ENCODE measurements around the gene PPIB. TPM values are rescaled to one million over a fixed set of nuclear protein-coding genes. Genes with fewer than 3 reads are reported as not detected.

PPIB gene
- total RNA-seq, 1 donor from 2014 or later, result 634 TPM

- no peak for DNase-seq (ENCODE audit: low read depth in 2 of 2)
Measured at GRCh38 chr15:64158363-64159134, 4.3 kb downstream of the PPIB start.

GRCh38 chr15:64157599-64158125 is 5.2 kb downstream of the PPIB start:
- DNase-seq (ENCODE audit: low read depth in 2 of 2), result no peak

GRCh38 chr15:64156652-64157331 is 6.0 kb downstream of the PPIB start:
- no peak for DNase-seq (ENCODE audit: low read depth in 2 of 2)

- no peak for DNase-seq (ENCODE audit: low read depth in 2 of 2)
Measured at GRCh38 chr15:64155802-64156651, 6.8 kb downstream of the PPIB start.

GRCh38 chr15:64153480-64154367 is 9.1 kb downstream of the PPIB start:
- peak; percentile 63 to 87 for DNase-seq (ENCODE audit: low read depth in 2 of 2)

- no peak for DNase-seq (ENCODE audit: low read depth in 2 of 2)
Measured at GRCh38 chr15:64152507-64153387, 10.1 kb downstream of the PPIB start.

- DNase-seq (ENCODE audit: low read depth in 2 of 2), result no peak
Measured at GRCh38 chr15:64151727-64152506, 10.9 kb downstream of the PPIB start, which contains the start of gene SNX22. TSS of gene SNX22 (plus strand) at chr15:64151731. CDS start at chr15:64151776, 45 bp downstream.

GRCh38 chr15:64149893-64150578 is 12.8 kb downstream of the PPIB start:
- DNase-seq (ENCODE audit: low read depth in 2 of 2), result no peak

- DNase-seq (ENCODE audit: low read depth in 2 of 2), result peak in 1 of 2 donors; percentile 29
Measured at GRCh38 chr15:64149424-64149823, 13.4 kb downstream of the PPIB start.

- no peak for DNase-seq (ENCODE audit: low read depth in 2 of 2)
Measured at GRCh38 chr15:64148581-64148980, 14.2 kb downstream of the PPIB start.

GRCh38 chr15:64148168-64148567 is 14.7 kb downstream of the PPIB start:
- no peak for DNase-seq (ENCODE audit: low read depth in 2 of 2)

- DNase-seq (ENCODE audit: low read depth in 2 of 2), result no peak
Measured at GRCh38 chr15:64146885-64147681, 15.7 kb downstream of the PPIB start.

- no peak for DNase-seq (ENCODE audit: low read depth in 2 of 2)
Measured at GRCh38 chr15:64146520-64146884, 16.3 kb downstream of the PPIB start.

GRCh38 chr15:64146041-64146440 is 16.8 kb downstream of the PPIB start:
- no peak for DNase-seq (ENCODE audit: low read depth in 2 of 2)

- no peak for DNase-seq (ENCODE audit: low read depth in 2 of 2)
Measured at GRCh38 chr15:64144565-64145281, 18.1 kb downstream of the PPIB start.

GRCh38 chr15:64144192-64144564 is 18.6 kb downstream of the PPIB start:
- DNase-seq (ENCODE audit: low read depth in 2 of 2), result no peak

GRCh38 chr15:64143276-64143675 is 19.5 kb downstream of the PPIB start:
- no peak for DNase-seq (ENCODE audit: low read depth in 2 of 2)
